ENCODE measurements around the gene DONSON. TPM values are rescaled to one million over a fixed set of nuclear protein-coding genes. Genes with fewer than 3 reads are reported as not detected.

The DONSON gene
- total and polyA plus RNA-seq, 2 of the 8 experiments (the other 6 are each of a cell fraction or from before 2014, with no cell fraction given): 21.9 to 32.5 TPM

GRCh38 chr21:33560965-33561364 is 27.5 kb downstream of the DONSON start (continued):
- no peak for TF ChIP-seq CHD1 (IDR thresholded peaks at IDR 0.05; ENCODE audit: low read depth, low read length)
- no peak for TF ChIP-seq SP1 (IDR thresholded peaks at IDR 0.05; ENCODE audit: low read depth, low read length)
- no peak for TF ChIP-seq CTBP2 (IDR thresholded peaks at IDR 0.05; ENCODE audit: borderline replicate concordance, insufficient read depth, insufficient read length, low read length)
- no peak for TF ChIP-seq E2F6 (IDR thresholded peaks at IDR 0.05)
